GM12801 (cell line): ENCODE results near the gene ZNF613.

Source experiments
- TF ChIP-seq, protein P1 (sequence below): IDR thresholded peaks from one replicate; pipeline ENCODE4 v1.5.1; 2011; ENCODE audit warnings: control low read depth; ENCODE audit not compliant: insufficient read length; ENCODE audit errors: extremely low read depth

The ZNF613 gene

DNA sequence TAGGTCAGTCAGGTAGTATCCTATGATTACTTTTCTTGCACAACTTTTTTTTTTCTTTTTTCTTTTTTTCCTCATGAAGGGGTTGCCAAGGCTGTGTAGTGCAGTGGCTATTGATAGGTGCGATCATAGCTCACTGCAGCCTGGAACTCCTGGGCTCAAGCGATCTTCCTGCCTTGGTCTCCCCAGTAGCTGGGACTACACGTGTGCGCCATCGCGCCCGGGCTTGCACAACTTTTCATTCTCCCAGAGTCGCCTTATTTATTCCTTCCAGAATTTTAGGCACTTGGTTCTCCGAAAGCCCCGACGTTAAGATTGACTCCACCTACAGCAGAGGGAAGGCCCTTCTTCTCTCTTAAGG is 867 bp upstream of the ZNF613 start:
- TF ChIP-seq, protein P1, sequence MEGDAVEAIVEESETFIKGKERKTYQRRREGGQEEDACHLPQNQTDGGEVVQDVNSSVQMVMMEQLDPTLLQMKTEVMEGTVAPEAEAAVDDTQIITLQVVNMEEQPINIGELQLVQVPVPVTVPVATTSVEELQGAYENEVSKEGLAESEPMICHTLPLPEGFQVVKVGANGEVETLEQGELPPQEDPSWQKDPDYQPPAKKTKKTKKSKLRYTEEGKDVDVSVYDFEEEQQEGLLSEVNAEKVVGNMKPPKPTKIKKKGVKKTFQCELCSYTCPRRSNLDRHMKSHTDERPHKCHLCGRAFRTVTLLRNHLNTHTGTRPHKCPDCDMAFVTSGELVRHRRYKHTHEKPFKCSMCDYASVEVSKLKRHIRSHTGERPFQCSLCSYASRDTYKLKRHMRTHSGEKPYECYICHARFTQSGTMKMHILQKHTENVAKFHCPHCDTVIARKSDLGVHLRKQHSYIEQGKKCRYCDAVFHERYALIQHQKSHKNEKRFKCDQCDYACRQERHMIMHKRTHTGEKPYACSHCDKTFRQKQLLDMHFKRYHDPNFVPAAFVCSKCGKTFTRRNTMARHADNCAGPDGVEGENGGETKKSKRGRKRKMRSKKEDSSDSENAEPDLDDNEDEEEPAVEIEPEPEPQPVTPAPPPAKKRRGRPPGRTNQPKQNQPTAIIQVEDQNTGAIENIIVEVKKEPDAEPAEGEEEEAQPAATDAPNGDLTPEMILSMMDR: no peak

DNA sequence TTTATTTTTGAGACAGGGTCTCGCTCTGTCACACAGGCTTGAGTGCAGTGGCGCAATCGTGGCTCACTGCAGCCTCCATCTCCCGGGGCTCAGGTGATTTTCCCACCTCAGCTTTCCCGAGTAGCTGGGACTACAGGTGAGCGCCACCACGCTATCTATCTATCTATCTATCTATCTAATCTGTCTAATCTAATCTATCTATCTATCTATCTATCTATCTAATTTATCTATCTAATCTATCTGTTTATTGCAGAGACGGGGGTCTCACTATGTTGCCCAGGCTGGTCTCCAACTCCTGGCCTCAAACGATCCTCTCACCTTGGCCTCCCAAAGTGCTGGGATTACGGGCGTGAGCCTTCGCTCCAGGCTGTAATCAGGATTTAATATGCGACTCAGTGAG is 587 bp downstream of the ZNF613 start:
- TF ChIP-seq, protein P1: no peak

DNA sequence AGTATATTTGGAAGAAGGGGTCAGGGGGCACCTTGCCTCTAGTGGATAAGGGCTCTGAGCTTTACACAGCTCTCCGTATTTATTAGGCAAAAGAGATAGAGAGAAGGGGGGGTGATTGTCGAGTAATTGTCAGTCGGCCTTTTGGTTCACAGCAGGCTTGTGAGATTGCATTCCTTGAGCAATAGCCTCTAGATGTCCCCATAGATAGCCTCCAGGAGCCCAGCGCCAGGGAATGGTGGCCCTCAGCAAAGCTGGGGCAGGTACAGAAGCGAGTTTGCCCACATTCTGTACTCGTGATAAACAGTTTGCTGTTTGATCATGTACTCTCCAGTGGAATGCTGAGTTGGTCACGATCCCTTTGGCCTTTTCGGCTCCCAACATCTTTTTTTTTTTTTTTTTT is 4.6 kb downstream of the ZNF613 start:
- TF ChIP-seq, protein P1: no peak

DNA sequence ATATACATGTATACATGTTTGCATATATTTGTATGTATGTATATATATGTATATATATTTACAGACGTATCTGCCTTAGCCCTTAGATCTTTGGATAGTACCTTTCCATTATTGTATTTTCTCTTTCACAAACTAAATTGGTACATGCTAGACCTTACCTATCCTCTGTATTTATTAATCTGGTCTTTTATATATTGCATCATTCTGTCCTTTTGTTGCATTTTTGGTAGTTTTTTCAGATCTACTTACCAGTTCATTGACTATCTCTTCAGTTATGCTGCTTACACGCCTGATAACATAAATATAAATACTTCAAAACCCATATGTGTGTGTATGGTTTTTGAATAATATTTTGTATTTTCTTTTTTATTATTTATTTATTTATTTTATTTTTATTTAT is 11.7 kb downstream of the ZNF613 start:
- TF ChIP-seq, protein P1: no peak

DNA sequence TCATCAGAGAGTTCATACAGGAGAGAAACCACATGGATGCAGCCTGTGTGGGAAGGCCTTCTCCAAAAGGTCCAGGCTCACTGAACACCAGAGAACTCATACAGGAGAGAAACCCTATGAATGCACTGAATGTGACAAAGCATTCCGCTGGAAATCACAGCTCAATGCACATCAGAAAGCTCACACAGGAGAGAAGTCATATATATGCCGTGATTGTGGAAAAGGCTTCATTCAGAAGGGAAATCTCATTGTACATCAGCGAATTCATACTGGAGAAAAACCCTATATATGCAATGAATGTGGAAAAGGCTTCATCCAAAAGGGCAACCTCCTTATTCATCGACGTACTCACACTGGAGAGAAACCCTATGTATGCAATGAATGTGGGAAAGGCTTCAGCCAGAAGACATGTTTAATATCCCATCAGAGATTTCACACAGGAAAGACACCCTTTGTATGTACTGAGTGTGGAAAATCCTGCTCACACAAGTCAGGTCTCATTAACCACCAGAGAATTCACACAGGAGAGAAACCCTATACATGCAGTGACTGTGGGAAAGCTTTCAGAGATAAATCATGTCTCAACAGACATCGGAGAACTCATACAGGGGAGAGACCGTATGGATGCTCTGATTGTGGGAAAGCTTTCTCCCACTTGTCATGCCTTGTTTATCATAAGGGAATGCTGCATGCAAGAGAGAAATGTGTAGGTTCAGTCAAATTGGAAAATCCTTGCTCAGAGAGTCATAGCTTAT is 17.7 kb downstream of the ZNF613 start:
- TF ChIP-seq, protein P1: no peak

DNA sequence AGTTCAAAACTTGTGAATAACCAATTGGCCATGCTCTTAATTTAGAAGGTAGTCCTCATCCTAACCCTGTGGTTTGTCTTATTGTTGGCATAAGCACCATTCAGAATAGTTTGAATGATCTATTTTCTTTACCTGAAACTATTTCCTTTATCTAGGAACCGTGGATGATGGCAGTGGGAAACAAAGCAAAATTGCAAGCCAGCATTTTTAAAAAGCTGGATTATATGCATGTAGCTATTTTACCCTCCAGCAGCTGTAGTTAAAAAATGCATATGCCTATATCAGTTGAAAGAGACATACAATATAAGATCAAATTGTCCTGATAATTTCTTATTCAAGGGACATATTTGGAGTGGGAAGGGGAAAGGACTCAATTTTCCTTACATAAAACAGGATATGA is 19.3 kb downstream of the ZNF613 start:
- TF ChIP-seq, protein P1: no peak

DNA sequence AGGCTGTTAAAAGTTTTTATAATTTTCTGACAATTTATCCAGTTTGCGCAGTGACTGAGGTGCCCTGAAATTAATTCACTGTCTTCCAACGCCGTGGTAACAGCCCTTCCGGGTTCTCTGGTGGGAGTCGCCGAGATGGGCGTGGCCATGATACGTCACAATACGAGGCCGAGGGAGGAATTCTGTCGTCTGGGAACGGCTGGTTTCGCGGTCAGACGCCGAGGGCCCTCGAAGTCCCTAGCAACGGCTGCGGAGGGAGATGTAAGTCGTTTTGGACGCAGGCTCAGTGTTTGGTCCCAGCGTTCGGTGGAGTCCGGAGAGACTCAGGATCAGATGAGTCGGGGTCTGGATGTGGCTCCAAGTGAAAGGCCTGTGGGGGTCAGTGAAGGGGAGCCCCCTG is 21.7 kb downstream of the ZNF613 start:
- TF ChIP-seq, protein P1: no peak
